Esophagus muscularis mucosa (tissue), 4 donors: Measurements from ENCODE around the gene ITPR1. TPM values are rescaled to one million over a fixed set of nuclear protein-coding genes. Genes with fewer than 3 reads are reported as not detected.

ENCODE experiments used
- DNase-seq: peaks from one replicate; pipeline ENCODE4 v3.0.0-alpha.2; 2017; ENCODE audit errors: extremely low spot score
- H3K27ac ChIP-seq, 4 donors: fragments of 200-600 bp; sonication (generic); replicated peaks in 1 of 4; 1 replicate in 3 of 4; 2 replicates in 1 of 4; pipeline ENCODE4 v1.5.1; 2016 to 2019; ENCODE audit warnings: mild to moderate bottlenecking in 1 of 4
- H3K27me3 ChIP-seq, 4 donors: fragments of 200-600 bp; sonication (generic); one replicate each; pipeline versions ENCODE4 v1.5.1 to v1.6.0; 2016 to 2019
- H3K36me3 ChIP-seq, 4 donors: fragments of 200-600 bp; sonication (generic); one replicate each; pipeline ENCODE4 v1.5.1; 2016 to 2019
- H3K4me1 ChIP-seq, 4 donors: fragments of 200-600 bp; sonication (generic); one replicate each; pipeline ENCODE4 v1.5.1; 2016 to 2019
- H3K4me3 ChIP-seq, 4 donors: fragments of 200-600 bp; sonication (generic); 1 replicate in 2 of 4; 2 replicates in 2 of 4; pipeline ENCODE4 v1.5.1; 2016 to 2019; ENCODE audit warnings: mild to moderate bottlenecking in 4 of 4, moderate library complexity in 1 of 4
- H3K9me3 ChIP-seq, 4 donors: fragments of 200-600 bp; sonication (generic); 1 replicate in 3 of 4; 2 replicates in 1 of 4; pipeline ENCODE4 v1.5.1; 2016 to 2019
- CTCF ChIP-seq, 3 experiments: fragments of 200-600 bp in 2 of 3; fragments of 450-650 bp in 1 of 3; sonication (generic) in 2 of 3; IDR thresholded peaks; one replicate each; pipeline ENCODE4 v1.5.1; 2017 to 2019; ENCODE audit warnings: antibody characterized with exemption in 3 of 3, mild to moderate bottlenecking in 2 of 3, moderate library complexity in 1 of 3
- EP300 ChIP-seq: sonication (generic); formaldehyde crosslinking; IDR thresholded peaks from one replicate; pipeline ENCODE4 v1.6.1; 2017; ENCODE audit warnings: antibody characterized with exemption
- POLR2A ChIP-seq: fragments of 450-650 bp; IDR thresholded peaks from one replicate; pipeline ENCODE4 v1.6.1; 2017; ENCODE audit warnings: antibody characterized with exemption, moderate library complexity, mild to moderate bottlenecking, low read depth
- POLR2AphosphoS5 ChIP-seq, 2 donors: sonication (generic); formaldehyde crosslinking; IDR thresholded peaks; one replicate each; pipeline ENCODE4 v1.6.1; 2017; ENCODE audit warnings: antibody characterized with exemption in 2 of 2
- WGBS: methylation state at CpG from one replicate; pipeline ENCODE4 v1.1.5; 2018; 5-methylcytosine and 5-hydroxymethylcytosine counted together
- intact Hi-C: fragments of 100-400 bp; cut with DNase I; formaldehyde crosslinking; loops from one replicate; pipeline ENCODE4 v1.15.1; 2023
- total RNA-seq, 4 donors: library from RNA; depleted of rRNA; stranded (reverse); fragments of >200 nt; gene quantifications; one replicate each; pipeline versions ENCODE4 v1.1.0 to v1.2.1, GENCODE V29; 2016

The ITPR1 gene
- total RNA-seq, 4 donors from 2014 or later = 204 to 271 (median 222) TPM

DNA sequence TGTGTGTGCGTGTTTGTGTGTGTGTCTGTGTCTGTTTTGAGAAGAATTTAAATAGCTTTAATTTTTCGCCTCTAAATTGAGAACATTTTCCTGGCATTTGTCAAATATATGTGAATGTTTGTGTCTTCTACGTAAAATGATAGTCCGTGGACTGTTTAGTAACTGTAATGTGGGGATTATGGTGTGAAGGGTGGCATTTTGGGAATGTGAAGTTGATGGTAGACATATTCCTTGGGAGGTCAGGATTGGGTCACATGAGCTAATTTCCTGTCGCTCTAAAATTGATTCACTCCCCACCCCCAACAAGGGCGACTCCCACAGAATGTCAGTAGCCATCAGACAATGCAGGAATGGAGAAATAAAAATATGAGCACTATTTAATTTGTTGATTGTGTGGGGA is 107.3 kb downstream of the ITPR1 start:
- no peaks in the 10 kb centered on the region for H3K9me3 ChIP-seq
- H3K36me3 ChIP-seq = no peaks in the 10 kb centered on the region
- no peak overlapping the region for H3K27ac ChIP-seq
- WGBS = 59% methylated on average over 6 of the region's 6 CpGs
- no peak overlapping the region for H3K4me3 ChIP-seq
- no peak for DNase-seq
- H3K27me3 ChIP-seq = no peaks in the 10 kb centered on the region
- peaks cover 11 to 51% (median 42%) of the 10 kb centered on the region in 4 donors for H3K4me1 ChIP-seq
- intact Hi-C loops = no loop called here
- TF ChIP-seq CTCF (IDR thresholded peaks at IDR 0.05) (no peak), POLR2AphosphoS5 (IDR thresholded peaks at IDR 0.05) (peak in 1 of 2 donors; percentile 11)

DNA sequence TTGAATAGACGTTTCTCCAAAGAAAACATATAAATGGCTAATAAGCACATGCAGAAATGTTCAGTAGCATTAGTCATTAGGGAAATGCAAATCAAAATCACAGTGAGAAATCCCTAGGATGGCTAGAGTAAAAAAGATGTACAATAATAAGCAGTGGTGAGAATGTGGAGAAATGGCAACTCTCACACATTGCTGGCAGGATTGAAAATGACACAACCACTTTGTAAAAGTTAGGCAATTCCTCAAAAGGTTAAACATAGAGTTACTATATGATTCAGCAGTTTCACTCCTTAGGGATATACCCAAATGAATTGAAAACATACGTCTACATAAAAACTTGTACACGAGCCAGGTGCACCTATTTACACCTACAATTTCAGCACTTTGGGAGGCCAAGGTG is 108.7 kb downstream of the ITPR1 start:
- DNase-seq = no peak
- Histone ChIP-seq H3K4me1 (peaks cover 9 to 49% (median 41%) of the 10 kb centered on the region in 4 donors), H3K36me3 (no peaks in the 10 kb centered on the region), H3K4me3 (no peak overlapping the region), H3K27ac (no peak overlapping the region), H3K27me3 (no peaks in the 10 kb centered on the region), H3K9me3 (no peaks in the 10 kb centered on the region)
- intact Hi-C loops = no loop called here
- TF ChIP-seq CTCF (IDR thresholded peaks at IDR 0.05) = no peak
- TF ChIP-seq EP300 = no peak
- no peak for TF ChIP-seq POLR2A
- no peak for TF ChIP-seq POLR2AphosphoS5 (IDR thresholded peaks at IDR 0.05)
- WGBS = 57% methylated on average over 3 of the region's 3 CpGs

DNA sequence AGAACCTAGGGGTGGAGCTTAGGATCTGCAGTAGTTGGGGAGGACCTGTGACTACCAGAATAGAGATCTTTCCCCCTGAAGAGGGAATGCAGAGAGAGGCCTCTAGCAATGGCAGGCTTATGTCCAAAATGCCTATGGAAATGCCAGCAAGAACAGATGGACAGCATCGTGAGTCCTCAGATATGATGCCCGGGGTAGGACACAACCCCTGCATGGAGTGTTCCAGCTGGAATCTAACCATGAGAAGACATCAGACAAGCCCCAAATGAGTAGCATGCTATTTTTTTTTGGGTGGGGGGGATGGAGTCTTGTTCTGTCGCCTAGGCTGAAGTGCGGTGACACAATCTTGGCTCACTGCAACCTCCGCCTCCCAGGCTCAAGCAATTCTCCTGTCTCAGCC is 111.5 kb downstream of the ITPR1 start:
- Histone ChIP-seq H3K4me1 (peaks cover 8 to 48% (median 46%) of the 10 kb centered on the region in 4 donors), H3K36me3 (no peaks in the 10 kb centered on the region), H3K9me3 (no peaks in the 10 kb centered on the region), H3K4me3 (no peak overlapping the region), H3K27me3 (no peaks in the 10 kb centered on the region), H3K27ac (no peak overlapping the region)
- TF ChIP-seq POLR2AphosphoS5 (IDR thresholded peaks at IDR 0.05) (no peak), CTCF (IDR thresholded peaks at IDR 0.05) (no peak), EP300 (no peak), POLR2A (no peak)
- WGBS = 90% methylated on average over 5 of the region's 5 CpGs
- no peak for DNase-seq
- intact Hi-C loops = no loop called here

- WGBS = 58% methylated on average over 3 of the region's 4 CpGs
- Histone ChIP-seq H3K27ac (no peak overlapping the region), H3K27me3 (no peaks in the 10 kb centered on the region), H3K4me1 (peaks cover 6 to 49% (median 37%) of the 10 kb centered on the region in 4 donors), H3K4me3 (no peak overlapping the region), H3K9me3 (no peaks in the 10 kb centered on the region), H3K36me3 (no peaks in the 10 kb centered on the region)
- TF ChIP-seq CTCF (IDR thresholded peaks at IDR 0.05) (no peak), POLR2A (no peak), EP300 (no peak), POLR2AphosphoS5 (IDR thresholded peaks at IDR 0.05) (no peak)
- intact Hi-C loops = no loop called here
- no peak for DNase-seq
Measured at GRCh38 chr3:4606911-4607310, 113.8 kb downstream of the ITPR1 start.

- WGBS = 49% methylated on average over 3 of the region's 3 CpGs
- TF ChIP-seq EP300 = no peak
- TF ChIP-seq POLR2AphosphoS5 (IDR thresholded peaks at IDR 0.05) = no peak
- TF ChIP-seq POLR2A = no peak
- TF ChIP-seq CTCF (IDR thresholded peaks at IDR 0.05) = no peak
- Histone ChIP-seq H3K27ac (no peak overlapping the region), H3K4me1 (peaks cover 0 to 24% (median 8%) of the 10 kb centered on the region in 4 donors), H3K36me3 (no peaks in the 10 kb centered on the region), H3K9me3 (no peaks in the 10 kb centered on the region), H3K27me3 (no peaks in the 10 kb centered on the region), H3K4me3 (no peak overlapping the region)
- no peak for DNase-seq
- intact Hi-C loops = no loop called here
Measured at GRCh38 chr3:4613366-4613765, 120.2 kb downstream of the ITPR1 start.
